Measurements from ENCODE around the gene ZNF783. TPM values are rescaled to one million over a fixed set of nuclear protein-coding genes. Genes with fewer than 3 reads are reported as not detected.
"Not testable (repeated sequence)": the region's sequence is repeated elsewhere in the genome, so short reads cannot be mapped to it uniquely, and the experiment has no call there.

Gene ZNF783
- total RNA-seq, 1 experiment from 2014 or later = 6.2 TPM

- DNase-seq = no peak
- Histone ChIP-seq H3K36me3 (no peaks in the 10 kb centered on the region), H3K9me3 (no peaks in the 10 kb centered on the region), H3K4me3 (no peak overlapping the region), H3K27me3 (no peaks in the 10 kb centered on the region)
These were observed 67.9 kb downstream of the ZNF783 start for GRCh38 chr7:149329766-149330334.

- DNase-seq = no peak
- Histone ChIP-seq H3K9me3 (no peaks in the 10 kb centered on the region), H3K27me3 (no peaks in the 10 kb centered on the region), H3K4me3 (no peak overlapping the region), H3K36me3 (no peaks in the 10 kb centered on the region)
These were observed 69.0 kb downstream of the ZNF783 start for GRCh38 chr7:149330914-149331567.

GRCh38 chr7:149332602-149333320, 70.8 kb downstream of the ZNF783 start:
- H3K36me3 ChIP-seq, H3K27me3 ChIP-seq, H3K4me3 ChIP-seq, DNase-seq, H3K9me3 ChIP-seq: not testable (repeated sequence)

DNA sequence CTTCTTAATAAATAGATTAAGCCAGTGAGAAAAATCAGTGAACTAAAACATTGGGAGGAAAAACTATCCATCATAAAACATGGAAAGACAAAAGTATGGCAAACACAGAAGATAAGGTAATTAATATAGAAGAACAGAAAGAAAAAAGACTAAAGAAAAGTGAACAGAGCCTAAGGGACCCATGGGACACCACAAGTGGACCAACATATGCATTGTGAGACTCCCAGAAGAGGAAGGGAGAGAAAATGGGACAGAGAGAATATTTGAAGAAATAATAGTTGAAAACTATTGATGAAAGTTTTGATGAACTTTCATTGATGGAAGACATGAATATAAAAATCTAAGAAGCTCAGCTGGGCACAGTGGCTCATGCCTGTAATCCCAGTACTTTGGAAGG, 71.3 kb downstream of the ZNF783 start:
- Histone ChIP-seq H3K36me3 (no peaks in the 10 kb centered on the region), H3K4me3 (no peak overlapping the region)
- no peak for DNase-seq

GRCh38 chr7:149334219-149334618, 72.2 kb downstream of the ZNF783 start:
- no peak overlapping the region for H3K4me3 ChIP-seq
- no peaks in the 10 kb centered on the region for H3K9me3 ChIP-seq
- no peaks in the 10 kb centered on the region for H3K27me3 ChIP-seq
- H3K36me3 ChIP-seq = no peaks in the 10 kb centered on the region
- no peak for DNase-seq

More for the DNA sequence above, 71.3 kb downstream of the ZNF783 start:
- H3K27me3 ChIP-seq = no peaks in the 10 kb centered on the region
- H3K9me3 ChIP-seq = no peaks in the 10 kb centered on the region

Other genes starting within 250 kb of the ZNF783 start
- 189 and 204 TPM in 2 replicates for gene PDIA4, start 233.7 kb upstream of the ZNF783 start, total RNA-seq (2014; rRNA removed; shearing (Covaris generic); ENCODE audit: low replicate concordance)
- 3.6 and 4.5 TPM in 2 replicates for gene ZNF786, start 171.5 kb upstream of the ZNF783 start, total RNA-seq (2014; rRNA removed; shearing (Covaris generic); ENCODE audit: low replicate concordance)
- 1.2 and 1.9 TPM in 2 replicates for gene ZNF425, start 135.9 kb upstream of the ZNF783 start, total RNA-seq (2014; rRNA removed; shearing (Covaris generic); ENCODE audit: low replicate concordance)
- 2.2 and 2.6 TPM in 2 replicates for gene ZNF398, start 114.7 kb upstream of the ZNF783 start, total RNA-seq (2014; rRNA removed; shearing (Covaris generic); ENCODE audit: low replicate concordance)
- gene ZNF282, start 66.7 kb upstream of the ZNF783 start, total RNA-seq (2014; rRNA removed; shearing (Covaris generic); ENCODE audit: low replicate concordance) = 9.1 and 10.8 TPM in 2 replicates
- 4.3 and 8.0 TPM in 2 replicates for gene ZNF212, start 22.5 kb upstream of the ZNF783 start, total RNA-seq (2014; rRNA removed; shearing (Covaris generic); ENCODE audit: low replicate concordance)
- 10.1 and 14.8 TPM in 2 replicates for gene ZNF777, start 198.9 kb downstream of the ZNF783 start, total RNA-seq (2014; rRNA removed; shearing (Covaris generic); ENCODE audit: low replicate concordance)
- gene ZNF746, start 235.6 kb downstream of the ZNF783 start, total RNA-seq (2014; rRNA removed; shearing (Covaris generic); ENCODE audit: low replicate concordance) = 12.9 and 14.4 TPM in 2 replicates

Data from MG63 (cell line).